Activated T-cell treated with anti-CD3 and anti-CD28 coated beads, Interleukin-2, amount 50 U/mL, for 48 hours (primary cell): Measurements from ENCODE around the gene FBXO31.

Experiments used
- DNase-seq, 2 experiments: peaks; one replicate each; pipeline ENCODE4 v3.0.0-alpha.2; 2020

FBXO31 gene

DNA sequence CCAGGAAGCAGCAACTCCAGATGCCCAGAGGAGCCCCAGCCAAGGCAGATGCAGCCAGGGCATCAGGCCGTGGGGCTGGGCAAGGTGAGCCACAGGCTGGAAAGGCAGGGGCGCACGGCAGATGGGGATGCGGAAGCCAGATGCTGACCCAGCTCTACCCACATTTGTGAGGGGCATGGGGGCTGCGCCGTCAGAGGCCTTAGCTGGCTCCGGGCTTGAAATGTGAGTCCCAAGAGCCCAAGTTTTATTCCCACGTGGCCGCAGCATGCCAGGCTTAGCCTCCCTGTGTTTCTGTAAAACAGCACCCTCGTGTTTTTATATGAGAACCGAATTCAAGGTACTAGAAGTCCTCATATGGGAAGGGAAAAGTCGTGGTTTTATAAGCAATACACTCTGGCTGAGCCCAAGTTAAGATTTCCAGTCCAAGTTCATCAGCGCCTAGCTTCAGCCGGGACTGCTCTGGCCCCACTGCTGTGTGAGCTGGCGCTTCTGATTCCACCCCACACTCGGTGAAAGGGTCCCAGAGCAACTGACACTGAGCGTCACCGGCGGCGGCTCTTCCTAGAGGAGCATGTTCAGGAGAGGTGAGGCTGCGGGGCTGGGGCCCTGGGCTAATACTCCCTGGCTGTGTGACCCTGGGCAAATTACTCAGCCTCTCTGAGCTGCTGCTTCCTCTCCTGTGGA is 59.7 kb downstream of the FBXO31 start:
- no peak for DNase-seq

DNA sequence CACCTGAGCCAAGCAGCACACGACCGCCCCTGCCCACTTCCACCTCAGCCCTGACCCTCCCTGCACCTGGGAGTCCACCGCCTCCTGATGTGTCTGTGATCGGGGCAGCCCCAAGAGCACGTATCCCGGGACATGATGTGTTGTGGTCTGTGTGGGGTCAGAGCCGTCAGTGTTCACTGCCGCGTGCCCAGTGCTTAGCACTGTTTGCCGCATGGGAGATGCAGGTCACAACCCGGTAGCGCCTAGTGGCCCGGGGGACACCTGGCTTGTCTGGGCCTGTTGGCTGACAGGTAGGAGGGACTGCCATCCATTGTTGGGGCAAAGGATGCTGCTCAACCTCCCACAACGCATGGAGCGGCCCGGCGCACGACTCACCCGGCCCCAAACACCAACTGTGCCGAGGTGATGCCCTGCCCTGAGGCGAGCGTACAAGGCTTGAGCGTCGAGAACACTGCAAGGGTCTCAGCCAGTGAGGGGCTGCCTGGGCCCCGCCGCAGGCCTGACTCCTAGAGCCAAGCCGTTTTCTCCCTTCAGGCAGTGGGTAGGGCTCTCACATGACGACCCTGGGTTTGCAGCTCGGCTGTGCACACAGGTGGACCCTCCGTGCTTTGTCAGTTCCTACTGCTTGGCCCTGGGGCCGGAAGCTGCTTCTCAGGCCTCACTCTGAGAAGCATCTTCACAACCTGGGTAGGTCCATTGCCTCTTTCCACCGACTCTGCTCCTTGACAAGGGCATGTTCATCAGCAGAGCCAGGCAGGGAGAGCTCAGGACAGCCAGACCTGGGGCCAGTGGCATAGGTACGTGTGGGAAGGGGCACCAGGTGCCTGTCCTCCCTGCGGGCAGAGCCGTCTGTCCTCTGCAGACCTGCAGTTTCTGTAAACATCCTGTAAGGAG is 60.5 kb downstream of the FBXO31 start:
- DNase-seq, result no peak

DNA sequence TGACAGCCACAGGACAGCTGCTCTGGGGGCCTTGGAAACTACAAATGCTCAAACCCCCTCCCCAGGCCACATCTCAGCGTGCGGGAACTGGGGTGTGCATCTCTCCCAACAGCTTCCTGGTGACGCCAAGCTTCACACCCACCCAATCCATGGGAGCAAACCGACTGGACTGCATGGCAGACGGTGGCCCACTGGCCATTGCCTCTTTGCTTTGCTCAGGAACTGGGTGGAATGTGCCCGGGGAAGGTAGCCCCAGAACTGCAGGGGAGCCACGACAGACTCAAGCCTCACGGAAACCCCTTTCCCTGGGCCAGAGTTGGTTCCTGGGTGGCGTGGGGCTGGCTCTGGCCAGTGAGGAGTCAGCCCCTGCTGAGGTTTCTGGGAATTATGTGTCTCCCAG is 61.2 kb downstream of the FBXO31 start:
- DNase-seq, result no peak

DNA sequence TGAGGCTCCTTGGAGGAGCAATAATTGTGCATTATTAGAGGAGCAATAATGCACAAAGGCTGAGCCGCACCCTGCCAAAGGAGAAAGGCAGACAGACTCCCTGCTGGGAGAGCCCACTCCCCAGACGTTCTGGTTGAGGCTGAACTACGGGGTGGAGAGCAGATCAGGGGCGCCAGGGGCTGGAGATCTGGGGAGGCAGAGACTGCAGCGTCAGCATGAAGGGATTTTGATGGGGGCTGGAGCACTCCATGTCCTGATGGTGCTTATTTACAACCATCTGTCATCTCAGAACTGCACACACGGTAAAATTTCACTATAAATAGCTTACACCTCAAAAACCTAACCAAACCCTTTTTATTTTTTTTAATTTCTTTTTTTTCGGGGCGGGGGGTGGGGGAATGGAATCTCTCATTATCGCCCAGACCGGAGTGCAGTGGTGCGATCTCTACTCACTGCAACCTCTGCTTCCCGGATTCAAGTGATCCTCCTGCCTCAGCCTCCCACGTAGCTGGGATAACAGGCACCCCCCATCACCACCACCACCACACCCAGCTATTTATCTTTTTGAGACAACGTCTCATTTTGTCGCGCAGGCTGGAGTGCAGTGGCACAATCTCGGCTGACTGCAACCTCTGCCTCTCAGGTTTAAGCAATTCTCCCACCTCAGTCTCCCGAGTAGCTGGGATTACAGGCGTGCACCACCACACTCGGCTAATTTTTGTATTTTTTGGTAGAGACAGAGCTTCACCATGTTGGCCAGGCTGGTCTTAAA is 62.1 kb downstream of the FBXO31 start:
- DNase-seq, result no peak

DNA sequence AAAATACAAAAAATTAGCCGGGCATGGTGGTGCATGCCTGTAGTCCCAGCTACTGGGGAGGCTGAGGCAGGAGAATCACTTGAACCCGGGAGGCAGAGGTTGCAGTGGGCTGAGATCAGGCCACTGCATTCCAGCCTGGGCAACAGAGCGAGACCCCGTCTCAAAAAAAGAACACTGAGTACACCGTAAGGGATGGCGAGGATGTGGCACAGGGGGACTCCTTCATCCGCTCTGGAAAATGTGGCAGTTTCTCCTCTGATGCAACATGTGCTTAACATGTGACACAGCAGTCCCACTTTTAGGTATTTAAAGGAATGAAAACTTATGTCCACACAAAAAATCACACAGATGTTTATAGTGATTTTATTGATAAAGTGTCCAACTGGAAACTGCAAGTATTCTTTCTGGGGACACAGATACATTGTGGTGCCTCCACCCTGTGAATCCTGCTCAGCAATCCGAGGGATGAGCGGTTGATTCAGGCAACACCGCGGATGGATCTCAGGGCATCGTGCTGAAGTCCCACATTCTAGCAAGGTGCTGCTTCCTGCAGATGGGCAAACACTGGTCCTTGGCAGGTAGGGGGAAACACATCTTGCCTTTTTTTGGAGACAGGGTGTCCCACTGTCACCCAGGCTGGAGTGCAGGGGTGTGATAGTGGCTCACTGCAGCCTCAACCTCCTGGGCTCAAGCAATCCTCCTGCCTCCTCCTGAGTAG is 62.9 kb downstream of the FBXO31 start:
- DNase-seq, result no peak

DNA sequence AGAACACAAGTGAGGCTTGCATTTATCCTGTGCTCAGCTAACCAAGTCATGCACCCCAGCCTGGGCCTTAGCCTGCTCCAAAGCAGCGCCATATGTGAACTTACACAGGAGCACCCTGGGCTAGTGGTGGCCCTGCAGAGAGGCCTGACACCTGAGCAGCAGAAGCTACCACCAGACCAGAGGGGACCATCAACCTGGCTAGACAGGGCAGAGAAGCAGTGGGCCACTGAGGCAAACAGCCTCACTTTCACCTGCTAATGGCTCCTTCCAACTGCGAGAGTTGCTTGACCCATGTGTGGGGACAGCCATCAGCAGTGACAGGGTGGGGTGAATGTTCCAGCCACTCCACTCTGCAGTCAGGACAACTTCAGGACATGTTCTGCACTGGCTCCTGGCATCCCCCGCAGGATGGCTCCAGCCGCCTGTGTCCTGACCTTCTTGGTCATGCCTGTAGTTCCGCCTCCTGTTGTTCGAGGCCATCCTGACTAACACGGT is 63.5 kb downstream of the FBXO31 start:
- no peak for DNase-seq

DNA sequence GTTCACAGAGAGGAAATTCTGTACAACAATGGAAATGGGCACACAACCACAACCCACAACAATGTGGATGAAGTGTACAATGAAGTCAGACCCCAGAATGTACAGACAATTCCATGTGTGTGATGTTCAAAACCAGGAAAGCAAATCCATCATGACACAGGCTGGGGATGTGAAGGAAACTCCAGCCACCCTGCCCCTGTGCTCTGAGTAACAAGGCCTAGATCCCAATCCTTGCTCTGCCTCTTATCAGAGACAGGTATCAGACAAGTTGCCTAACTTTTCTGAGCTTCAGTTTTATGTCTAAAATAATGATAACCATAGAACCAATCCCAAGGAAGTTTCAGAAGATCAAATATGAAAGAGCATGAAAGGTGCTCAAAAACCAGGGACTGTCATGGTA is 64.6 kb downstream of the FBXO31 start:
- DNase-seq, result no peak

DNA sequence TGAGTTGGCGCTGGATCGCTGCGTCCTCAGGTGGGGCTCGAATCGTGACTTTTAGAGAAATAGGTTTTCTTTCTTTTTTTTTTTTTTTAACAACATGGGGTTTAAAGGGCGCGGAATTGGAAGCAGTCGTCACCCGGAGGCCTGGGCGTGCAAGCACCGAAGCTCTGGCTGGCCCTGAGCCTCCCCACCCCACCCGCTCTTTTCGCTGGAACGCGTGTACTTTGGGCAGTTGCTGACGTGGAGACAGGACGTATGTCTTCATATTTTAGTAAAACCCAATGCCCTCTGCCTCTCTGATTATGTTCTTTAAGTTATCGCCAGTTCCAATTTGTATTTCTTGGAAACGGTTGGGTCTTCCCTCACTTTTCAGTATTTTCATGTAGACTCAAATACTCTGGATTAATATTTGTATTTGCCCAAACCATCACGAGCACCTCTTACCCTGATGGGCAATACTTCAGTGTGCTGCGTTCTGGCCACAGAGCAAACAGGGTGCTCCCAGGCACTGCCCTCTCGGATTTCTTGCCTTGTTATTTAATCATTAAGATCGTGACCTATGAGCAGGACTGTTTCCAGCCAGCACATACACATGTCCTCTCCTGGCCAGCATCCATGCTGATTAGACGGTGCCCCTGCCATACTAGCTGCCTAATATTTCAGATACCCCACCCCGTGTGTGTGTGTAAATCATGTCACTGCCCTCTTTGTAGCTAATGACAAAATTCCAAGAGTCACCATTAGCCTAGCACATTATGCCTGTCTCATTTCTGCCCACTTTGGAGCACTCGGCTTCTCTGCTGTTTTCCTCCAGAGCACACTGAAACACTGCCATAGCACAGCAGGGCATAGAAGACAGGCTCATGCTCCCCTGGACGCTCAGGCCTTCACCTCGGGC is 65.6 kb downstream of the FBXO31 start:
- DNase-seq, result no peak

DNA sequence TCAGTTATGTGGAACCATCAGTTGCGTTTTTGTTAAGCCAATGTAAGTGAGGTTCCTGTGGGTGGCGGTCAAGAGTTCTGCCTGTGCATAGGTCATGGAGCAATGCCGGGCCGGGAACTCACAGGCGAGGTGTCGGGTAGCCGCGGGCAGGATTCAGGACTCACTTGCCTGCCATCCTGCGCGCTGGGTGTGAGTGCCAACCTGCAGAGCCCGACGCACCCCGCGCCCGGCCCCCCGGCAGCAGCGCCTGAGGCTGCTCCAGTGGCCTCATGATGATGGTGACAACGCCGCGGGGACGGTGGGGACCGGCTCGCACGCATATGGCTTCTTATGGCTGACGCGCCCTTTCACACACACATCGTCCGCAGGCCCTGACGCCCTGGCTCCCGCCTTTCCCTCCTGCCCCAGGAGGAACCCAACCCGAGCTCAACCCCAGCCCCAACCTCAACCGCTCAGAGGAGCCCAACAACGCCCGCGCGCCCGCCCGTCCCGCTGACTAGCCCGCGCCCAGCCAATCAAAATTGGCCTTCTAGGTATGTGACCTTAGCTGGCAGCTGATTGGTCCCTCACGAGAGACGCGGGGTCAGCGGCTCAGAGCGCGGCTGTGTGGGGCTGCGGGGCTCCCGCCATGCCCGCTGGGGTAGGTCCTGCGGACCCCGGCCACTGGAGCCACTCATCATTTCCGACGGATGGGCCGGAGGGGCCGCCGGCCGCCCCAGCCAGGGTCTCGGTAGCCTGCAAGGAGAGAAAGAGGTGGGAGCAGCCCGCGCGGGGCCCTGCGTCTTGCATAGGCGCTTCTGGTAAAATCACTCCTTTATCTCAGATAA is 66.4 kb downstream of the FBXO31 start, which contains the start of gene C16orf95:
Gene C16orf95, minus strand, starts transcription at position 470 of the 827 bp plus-strand sequence. Its CDS starts 150 bp downstream, at position 320.
- peak; percentile 98 for DNase-seq

DNA sequence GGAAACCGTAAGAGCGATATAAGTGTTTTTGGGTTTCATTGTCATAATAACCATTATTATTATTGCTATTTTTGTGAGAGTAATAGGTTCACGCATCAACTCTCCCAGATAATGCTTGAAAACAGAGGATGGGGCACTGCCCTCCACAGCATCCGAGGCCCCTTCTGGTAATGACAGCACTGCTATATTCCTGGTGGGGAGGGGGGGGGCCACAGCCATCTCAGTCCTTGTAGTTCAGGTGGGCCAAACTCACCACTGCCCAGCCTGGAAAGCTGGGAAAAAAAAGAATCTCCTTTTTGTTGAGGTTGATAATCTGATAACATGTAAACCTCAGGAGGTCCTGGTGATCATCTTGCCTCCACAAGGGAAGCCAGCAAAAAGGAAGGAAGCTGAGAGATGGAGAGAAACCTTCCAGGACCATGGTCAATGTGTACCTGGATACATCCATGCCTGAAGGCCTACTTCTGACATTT is 67.1 kb downstream of the FBXO31 start:
- no peak for DNase-seq

DNA sequence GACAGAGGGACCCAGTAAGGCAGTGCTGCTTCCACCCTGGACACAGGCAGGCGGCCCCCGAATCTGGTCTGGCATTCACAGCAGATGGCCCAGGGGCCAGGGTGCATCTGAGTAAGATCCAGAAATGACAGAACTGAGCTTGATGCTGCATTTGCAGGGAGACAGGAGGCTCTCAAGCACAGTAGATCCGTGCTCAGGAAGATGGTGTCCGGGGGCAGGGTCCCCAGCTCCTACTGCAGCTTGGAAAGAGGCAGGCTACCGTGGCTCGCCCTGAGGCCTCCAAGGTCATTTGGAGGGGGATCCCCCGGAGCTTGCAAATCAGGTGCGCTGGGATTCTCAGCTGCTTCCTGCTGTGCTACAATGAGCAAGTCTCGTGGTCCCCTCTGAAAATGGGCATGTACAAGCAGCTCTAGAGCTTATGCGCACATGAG is 68.6 kb downstream of the FBXO31 start:
- DNase-seq, result no peak

DNA sequence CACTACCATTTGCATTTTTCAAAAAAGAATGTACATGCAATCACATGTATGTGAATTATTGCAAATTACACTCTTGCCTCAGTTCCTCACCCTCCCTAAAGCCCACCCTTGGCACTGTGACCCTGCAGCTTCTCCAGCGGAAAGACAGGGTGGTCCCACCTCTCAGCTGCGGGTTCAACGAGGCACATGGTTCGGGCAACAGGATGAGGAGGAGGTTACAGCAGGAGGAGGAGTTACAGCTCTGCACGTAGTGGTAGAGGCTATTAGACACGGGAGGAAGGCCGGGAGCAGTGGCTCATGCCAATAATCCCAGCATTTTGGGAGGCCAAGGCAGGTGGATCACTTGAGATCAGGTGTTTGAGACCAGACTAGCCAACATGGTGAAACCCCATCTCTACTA is 71.6 kb downstream of the FBXO31 start:
- no peak for DNase-seq

DNA sequence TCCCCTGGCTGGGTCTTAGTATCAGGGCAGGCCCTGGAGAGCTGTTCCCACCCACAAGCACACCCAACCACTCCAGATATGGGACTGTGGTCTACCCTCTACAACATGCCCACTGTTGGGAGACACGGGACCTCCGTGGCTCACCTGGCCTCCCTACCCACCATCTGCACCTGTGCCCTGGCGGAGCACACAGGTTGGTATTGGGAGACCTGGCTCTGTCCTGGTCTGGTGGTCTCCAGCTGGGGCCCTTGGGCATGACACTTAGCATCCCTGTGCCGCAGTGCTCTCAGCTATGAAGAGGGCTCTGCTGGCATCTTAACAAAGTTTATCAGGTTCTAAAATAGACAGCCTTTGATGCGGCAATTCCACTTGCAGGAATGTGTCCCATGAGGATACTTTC is 72.2 kb downstream of the FBXO31 start:
- DNase-seq, result no peak

DNA sequence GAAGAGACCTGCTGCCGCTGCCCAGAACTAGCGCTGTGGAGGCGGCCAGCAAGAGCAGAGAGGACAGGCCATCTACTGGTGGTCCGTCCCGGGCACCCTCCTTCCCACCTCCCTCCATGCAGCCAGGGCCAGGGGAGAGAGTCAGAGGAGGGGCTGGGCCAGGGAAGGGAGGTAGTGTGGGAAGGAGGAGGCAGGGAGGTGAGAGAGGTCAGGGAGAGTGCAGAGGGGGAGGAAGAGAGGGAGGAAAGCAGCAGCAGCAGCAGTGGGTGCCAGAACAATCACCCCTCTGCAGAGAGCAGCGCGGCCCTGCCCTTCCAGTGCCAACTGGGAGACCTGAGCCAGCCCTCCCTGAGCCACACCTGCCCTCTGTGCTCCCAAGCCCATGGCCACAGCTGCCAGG is 73.0 kb downstream of the FBXO31 start:
- no peak for DNase-seq

DNA sequence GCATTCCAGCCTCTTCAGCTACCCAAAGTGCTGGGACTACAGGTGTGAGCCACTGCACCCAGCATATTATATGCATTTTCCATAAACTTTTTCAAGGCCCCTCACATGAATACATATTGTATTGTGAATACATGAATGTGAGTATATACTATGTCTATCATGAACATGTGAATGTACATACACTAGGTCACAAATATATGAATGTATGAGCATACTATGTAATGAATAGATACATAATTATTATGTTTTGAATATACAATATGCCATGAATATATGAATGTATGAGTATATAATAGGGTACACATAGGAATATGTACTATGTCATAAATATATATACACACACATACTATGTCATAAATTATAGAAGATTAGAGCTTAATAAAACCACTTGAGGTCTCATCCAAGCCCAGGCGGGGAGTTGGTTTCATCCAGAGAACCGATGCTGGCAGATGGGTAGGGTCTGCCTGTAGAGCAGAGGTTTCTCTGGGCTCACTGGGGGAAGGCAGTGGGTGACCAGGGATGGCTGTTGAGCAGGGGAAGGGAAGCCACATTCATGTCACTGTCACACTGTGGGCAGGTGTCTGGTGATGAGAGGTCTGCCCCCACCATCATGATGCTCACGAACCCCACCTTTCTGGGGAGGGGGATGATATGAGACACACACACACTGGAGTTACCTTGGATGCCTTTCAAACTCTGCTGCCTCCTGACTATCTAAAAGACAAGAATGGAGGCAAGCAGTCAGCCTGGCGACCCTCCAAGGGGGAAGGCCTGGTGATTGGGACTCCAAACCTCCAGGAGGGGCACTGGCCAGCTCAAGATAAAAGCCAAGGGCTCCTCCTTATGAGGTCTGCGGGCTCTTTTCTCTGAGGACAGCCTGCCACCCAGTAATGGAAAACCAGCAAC is 73.7 kb downstream of the FBXO31 start:
- DNase-seq, result no peak

DNA sequence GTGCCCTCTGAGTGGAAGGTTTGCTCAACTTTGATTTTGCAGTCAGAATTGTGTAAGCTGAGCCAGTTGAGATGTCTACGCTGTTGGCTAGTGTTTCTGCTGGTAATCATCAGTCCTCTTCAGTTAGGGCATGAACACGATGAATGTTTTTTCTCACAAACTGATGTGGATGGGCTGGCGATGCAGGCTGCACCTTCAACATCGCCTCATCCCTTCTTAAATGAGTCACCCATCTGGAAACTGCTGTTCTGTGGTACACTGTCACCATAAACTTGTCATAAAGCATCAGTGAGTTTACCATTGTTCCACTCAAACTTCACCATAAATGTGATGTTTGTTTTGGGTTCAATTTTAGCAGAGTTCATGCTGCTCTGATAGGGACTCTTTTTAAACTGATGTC is 74.8 kb downstream of the FBXO31 start:
- DNase-seq, result peak in 1 of 2 experiments; percentile 37

DNA sequence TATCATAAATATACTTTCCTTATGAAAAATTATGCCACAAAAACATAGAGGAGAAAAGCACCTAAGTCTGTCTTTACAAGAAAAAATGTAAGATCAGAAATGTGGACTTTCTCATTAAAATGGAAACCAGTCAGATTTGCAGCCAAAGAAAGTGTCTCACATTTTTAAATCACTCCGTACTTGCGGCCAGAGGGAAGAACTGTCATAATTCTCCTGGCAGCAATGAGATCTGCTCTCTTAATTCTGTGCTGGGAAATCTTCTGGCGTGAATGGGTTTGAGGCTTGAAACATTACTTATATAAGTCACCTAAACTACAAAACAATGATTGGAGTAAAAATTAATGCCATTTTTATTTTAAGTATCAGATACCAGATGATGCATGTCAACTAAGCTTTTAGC is 77.1 kb downstream of the FBXO31 start:
- no peak for DNase-seq

DNA sequence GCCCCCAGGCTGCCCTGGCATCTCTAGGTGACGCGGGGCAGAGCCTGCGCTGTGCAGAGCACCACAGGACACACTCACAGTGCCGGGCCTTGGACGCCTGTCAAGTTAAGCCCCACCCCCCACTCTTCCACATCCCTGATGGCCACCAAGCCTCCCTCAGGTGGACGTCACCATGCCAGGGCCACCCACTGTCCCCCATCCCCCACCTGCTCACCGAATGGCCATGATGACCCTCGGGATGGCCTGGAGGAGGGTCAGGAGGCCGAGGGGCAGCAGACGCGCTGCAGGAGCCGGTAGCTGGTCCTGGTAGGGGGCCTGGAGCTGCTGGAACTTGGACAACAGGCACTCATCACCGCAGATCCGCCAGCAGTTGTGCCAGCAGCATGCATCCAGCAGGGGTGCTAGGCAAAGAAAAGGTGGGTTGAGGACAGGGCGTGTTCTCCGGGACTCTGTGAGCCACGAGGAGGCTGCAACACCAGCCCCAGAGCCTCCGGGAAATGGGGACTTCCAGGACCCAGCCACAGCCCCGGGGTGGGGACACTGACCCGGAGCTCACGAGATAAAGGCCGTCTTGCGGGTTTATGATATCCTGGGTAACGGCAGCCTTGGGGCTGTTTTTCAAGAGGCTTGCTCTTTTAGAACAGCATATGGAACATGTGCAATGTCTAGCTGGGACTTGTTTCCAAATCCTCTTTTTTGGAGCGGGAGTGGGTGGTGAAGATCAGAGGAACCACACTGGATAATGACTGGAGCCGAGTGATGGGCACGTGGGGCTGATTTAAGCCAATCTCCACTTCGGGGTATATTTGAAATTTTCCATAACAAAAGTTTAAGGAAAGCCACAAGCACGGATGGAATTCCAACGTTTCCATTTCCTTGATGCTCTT is 77.8 kb downstream of the FBXO31 start:
- no peak for DNase-seq
